OCI-LY1 (cell line): ENCODE data around the gene CAPN15.

Experiments used
- CTCF ChIP-seq: fragments of 200-600 bp; sonication (generic), shearing (Covaris generic); IDR thresholded peaks from 2 replicates; pipeline ENCODE4 v1.5.1; 2017; ENCODE audit warnings: mild to moderate bottlenecking, antibody characterized with exemption, low read length, moderate library complexity, mixed read lengths
- EZH2 ChIP-seq: fragments of 200-600 bp; sonication (generic), shearing (Covaris generic); IDR thresholded peaks from 2 replicates; pipeline ENCODE4 v1.8.0; 2017; ENCODE audit warnings: borderline replicate concordance, mixed run types, mild to moderate bottlenecking, antibody characterized with exemption, low read length, moderate library complexity, mixed read lengths

GRCh38 chr16:527015-527903, at the start of gene CAPN15:
- TF ChIP-seq CTCF (no peak), EZH2 (no peak)
